ENCODE data around the gene DCAF10.

GRCh38 chr9:37899041-37899440 lies 98.4 kb downstream of the DCAF10 start:
- TF ChIP-seq CTCF (IDR thresholded peaks at IDR 0.05; ENCODE audit: low read length), result no peak
- no peak for TF ChIP-seq EZH2 (IDR thresholded peaks at IDR 0.05; ENCODE audit: borderline replicate concordance, low read length)
